Stimulated activated CD4-positive, alpha-beta T cell treated with anti-CD3 and anti-CD28 coated beads, Interleukin-4, amount 100 ng/mL, for 48 hours (primary cell): ENCODE measurements around the gene ALG6.
"Not testable (repeated sequence)": the region's sequence is repeated elsewhere in the genome, so short reads cannot be mapped to it uniquely, and the experiment has no call there.

Experiments
- DNase-seq, 2 donors: peaks; one replicate each; pipeline ENCODE4 v3.0.0-alpha.2; 2020; ENCODE audit warnings: low read depth in 2 of 2

The ALG6 gene

DNA sequence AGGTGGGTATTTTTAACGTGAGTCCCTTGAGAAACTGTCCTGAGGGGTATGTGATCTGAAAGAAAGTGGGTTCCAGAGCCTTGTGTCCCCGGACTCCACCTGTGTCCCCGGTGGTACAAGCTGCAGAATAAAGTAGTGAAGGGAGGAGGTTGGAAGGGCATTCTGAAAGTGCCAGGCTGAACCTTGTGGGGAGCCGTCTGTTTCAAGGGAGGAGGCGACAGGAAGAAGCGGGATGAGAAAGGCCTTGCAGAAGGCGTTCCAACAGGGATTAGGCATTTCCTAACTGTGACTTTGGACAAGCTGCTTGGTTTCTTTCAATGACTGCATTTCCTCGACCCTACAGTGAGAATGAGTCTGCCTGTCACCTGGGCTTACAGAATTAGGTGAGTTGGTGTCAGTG lies 39.3 kb upstream of the ALG6 start:
- no peak for DNase-seq

- DNase-seq = no peak
Measured at GRCh38 chr1:63328781-63329180, 38.6 kb upstream of the ALG6 start.

DNA sequence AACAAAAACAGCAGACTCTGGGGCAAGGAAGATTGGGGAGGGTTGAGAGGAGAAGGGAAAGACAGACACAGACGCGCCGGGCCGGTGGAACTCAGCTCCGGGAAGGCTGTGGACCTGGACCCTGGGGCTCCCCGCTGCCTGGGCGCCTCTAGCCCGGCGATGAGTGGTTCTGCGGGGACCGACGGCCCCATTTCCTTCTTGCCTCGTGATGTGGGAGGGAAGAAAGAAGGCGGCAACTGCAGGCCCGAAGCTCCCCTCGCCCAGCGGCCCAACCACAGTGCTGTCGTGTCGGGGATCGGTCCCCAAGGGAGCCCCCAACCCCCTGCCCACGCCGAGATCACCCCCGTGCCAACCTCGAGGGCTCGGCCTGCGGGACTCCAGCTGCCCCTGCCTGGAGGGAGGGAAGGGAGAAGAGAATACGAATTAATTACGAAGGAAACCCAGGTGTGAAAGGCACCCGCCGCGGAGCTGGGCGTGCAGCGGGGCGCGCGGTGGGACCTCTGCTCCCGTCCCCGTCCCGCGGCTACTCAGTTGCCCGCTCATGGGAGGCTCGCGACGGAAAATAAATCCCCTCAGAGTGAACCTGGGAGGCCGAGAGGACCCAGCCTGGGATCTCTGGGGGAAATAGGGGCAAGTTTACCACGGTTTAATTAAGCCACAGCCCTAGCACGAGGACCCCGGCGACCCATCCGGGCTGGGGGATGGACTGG lies 37.7 kb upstream of the ALG6 start:
- no peak for DNase-seq

DNA sequence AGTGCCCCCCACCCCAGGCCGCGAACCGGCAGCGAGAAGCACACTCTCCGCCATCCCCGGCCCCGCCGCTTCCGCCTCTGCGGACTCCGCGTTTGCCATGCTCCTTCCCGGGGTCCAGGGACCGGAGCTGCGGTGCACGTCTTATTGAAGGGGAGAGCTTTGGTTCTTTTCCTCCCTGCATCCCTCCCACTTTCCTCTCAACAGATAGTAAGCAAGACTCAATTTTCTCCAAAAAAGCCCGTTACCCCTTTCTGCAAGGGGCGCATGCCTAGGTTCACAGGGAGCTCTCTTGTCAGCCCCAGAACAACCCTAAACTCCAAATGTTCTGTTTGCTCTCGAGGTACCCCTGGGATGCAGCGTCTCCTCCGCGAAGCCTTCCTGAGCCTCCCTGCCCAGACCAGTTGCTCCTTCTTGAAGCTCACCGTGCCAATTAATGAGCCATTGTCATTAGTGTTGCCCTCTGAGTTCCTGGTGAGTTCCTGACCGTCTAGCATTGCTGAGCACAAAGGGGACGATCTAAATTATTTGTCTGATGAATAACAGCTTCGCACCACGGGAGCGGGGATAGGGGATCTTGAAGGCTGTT lies 37.0 kb upstream of the ALG6 start:
- DNase-seq = no peak

GRCh38 chr1:63342402-63342801 lies 25.0 kb upstream of the ALG6 start:
- DNase-seq = no peak

- no peak for DNase-seq
Measured at GRCh38 chr1:63343922-63344321, 23.5 kb upstream of the ALG6 start.

GRCh38 chr1:63350320-63350719 lies 17.1 kb upstream of the ALG6 start:
- no peak for DNase-seq

DNA sequence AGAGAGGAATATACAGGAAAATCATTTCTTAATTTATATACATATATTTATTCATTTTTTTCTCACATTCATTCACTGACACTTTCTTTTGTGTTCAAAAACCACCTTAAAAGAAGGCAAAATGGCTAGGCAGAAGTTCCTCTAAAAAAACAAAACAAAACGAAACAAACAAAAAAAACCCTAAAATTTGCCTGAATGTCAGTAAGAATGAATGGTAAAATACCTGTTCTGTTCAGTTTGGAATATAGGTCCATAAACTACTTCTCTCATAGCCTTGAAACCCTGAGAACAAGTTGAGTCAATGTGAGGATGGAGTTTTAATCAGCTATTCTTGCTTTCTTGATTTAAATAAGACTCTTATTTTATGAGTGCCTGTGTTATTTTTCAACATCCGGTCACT lies 14.7 kb upstream of the ALG6 start:
- no peak for DNase-seq

GRCh38 chr1:63356234-63356633 lies 11.2 kb upstream of the ALG6 start:
- DNase-seq = not testable (repeated sequence)

- DNase-seq = no peak
Measured at GRCh38 chr1:63359561-63359960, 7.9 kb upstream of the ALG6 start.

DNA sequence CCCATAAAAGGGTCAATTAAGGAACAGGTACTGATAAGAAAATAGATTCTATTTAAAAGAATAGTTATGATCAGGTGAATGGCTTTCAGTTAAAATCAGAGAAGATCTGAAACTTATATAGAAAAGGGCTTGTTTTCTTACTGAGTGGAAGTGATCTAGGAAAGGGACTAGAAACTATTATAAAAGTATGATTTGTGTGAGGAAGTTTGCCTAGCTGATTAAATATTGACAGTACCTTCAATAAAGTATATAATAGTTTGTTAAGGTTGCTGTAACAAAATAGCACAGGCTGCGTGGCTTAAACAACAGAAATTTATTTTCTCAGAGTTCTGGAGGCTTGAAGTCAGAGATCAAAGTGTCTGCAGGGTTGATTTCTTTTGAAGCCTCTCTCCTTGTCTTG lies 5.4 kb upstream of the ALG6 start:
- DNase-seq = no peak

DNA sequence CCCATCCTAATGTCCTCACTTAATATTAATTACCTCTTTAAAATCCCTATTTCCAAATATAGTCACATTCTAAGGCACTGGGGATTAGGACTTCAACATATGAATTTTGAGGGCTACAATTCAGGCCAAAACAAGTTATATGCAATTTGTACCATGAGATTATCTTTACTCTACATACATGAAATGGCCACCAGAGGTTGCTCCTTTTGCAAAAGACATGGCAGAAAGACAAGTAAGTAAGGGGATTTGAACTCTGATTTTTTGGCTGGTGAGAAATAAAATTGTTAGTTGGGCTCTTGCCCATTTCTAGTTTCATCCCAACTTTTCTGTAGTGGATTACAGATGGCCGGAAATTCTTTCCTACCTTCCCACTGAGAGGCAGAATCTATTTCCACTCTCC lies 4.8 kb upstream of the ALG6 start:
- DNase-seq = no peak

DNA sequence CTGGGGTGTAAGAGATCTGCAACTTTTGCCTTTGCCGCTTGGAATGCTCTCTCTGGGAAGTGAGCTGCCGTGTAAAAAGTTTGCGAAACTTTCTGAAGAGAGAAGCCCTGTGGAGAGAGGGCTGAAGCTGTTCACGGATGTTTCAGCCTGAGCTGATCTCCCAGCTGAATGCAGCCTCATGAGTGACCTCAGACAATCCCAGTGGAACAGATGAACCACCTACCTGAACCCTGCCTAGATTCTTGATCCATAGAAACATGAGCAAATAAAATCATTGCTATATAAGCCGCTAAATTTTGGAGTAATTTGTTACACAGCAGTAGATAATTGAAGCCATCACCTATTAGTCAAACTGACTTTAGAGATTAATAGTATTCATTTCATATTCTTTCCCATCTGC lies 4.4 kb upstream of the ALG6 start:
- DNase-seq = no peak

DNA sequence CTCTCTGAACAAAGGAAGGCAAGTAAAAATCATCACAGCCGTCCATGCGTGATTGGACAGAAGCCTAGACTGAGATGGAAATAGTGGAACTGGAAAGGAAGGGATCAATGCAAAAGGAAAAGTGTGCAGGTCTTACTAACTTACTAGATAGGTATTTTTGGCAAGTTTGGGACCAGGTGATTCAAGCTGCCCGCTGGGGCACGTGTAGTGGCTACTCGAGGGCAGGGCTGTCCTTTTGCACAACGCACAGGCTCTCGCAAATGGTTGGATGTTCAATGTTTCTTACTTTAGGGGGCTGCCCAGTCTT lies 566 bp upstream of the ALG6 start:
- no peak for DNase-seq

GRCh38 chr1:63368131-63368530 lies 704 bp downstream of the ALG6 start:
- no peak for DNase-seq

DNA sequence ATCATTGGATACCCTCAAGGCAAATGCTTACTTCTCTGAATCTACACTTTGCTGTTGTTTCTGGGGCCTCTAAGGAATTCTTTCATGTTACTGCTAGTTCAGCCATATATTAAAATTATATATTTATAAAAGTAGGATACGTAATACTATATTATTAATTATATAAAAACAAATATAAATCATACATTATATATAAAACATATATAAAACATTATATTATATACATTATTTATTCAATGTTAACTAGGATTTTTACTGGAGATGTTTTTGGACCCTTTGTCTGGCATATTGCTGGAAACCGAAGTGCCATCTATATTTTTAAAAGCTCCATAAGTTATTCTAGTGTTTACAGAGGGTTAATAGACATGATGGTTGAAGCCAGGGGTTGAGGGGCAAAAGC lies 12.2 kb downstream of the ALG6 start:
- no peak for DNase-seq

GRCh38 chr1:63381741-63382140 lies 14.3 kb downstream of the ALG6 start:
- DNase-seq = no peak

DNA sequence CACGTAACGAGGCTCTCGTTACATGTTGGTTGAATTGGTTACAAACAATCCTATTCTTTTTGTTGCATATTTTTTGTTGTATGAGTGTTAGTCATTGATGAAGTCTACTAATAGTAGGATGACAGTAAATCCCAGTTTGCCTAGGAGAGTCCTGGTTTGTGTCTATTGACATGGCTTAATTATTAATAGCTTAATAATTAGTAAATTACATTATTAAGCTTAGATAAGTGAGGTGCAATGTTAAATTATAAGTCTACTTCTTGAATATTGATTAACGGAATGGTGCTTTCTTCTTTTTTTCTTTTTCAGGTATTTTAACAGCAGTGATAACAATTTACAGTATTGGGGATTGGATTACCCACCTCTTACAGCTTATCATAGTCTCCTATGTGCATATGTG lies 34.5 kb downstream of the ALG6 start:
- no peak for DNase-seq

DNA sequence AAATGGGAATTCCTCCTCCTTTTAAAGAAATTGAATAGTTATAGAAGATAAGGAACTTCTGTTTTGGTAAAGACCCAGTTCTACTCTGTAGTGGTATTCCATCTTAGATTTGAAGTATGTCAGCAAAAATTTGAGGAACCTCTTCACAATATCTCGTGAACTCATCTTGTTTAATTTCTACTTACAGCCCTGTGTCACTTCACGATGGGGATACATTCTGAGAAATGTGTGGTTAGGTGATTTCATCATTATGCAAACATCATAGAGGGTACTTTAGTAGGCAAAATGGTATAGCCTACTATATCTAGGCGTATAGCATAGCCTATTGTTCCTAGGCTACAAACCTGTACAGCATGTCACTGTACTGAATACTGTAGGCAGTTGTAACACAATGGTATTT lies 36.0 kb downstream of the ALG6 start:
- no peak for DNase-seq

- DNase-seq = no peak
Measured at GRCh38 chr1:63405021-63405420, 37.6 kb downstream of the ALG6 start.

DNA sequence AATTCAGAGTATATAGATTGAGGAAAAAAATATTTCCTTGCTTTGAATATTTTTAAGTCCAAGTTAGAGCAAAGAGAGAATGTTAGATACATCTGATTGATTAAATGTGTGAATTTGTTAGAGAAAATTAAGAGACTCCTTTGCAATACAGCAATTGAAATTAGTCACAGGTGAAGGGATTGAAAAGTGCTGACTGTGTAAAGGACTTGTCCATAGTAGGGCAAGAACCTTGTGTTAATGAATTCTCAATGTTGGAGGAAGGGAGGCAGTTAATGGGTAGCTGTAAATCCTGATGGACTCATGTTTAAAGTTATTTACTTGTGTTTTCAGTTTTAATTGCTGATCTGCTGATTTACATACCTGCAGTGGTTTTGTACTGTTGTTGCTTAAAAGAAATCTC lies 38.6 kb downstream of the ALG6 start:
- no peak for DNase-seq

DNA sequence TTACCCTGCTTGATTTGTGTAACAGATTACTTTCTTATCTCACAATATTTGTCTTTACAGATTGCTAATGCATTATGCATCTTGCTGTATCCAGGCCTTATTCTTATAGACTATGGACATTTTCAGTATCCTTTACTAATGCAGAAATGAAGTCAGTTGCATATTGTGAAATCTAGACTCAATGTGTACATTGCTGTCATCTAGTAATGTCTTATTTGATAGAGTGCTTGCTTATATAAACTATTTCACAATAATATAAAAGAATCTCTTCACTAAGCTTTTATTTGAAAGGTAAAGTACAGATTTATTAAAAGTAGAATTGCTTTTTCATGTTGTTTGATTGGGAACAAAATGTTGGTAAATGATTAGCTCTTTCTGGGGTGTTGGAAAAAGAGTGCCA lies 39.6 kb downstream of the ALG6 start:
- DNase-seq = no peak

DNA sequence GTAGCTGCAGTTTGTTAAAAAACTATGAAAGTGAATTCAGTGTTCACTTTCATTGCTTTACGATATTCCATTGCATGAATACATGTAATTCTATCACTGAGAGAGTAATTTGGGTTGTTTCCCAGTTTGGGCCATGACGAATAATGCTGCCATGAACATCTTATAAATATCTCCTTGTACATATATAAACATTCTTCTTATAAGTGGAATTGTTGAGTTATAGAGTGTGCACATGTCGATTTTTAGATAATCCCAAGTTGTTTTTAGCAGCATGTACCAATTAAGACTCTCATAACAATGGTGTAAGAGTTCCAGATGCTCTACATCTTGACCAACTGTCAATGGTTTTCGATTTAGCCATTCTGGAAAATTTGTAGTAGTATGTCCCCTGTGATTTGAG lies 40.9 kb downstream of the ALG6 start:
- no peak for DNase-seq

DNA sequence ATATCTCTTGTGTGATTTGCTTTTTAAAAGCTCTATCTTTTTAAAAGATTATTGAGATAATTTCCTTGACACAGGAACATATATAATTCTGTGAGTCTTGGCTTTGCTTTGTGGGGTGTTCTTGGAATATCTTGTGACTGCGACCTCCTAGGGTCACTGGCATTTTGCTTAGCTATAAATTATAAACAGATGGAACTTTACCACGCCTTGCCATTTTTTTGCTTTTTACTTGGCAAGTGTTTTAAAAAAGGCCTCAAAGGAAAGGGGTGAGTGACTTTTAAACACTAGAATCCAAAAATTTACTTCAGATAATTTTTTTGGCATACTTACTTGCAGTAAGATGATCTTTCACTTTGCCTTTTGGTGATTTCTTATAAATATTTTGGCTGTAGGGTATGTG lies 43.6 kb downstream of the ALG6 start:
- DNase-seq = no peak
